ENCODE results near the gene CD207. TPM values are rescaled to one million over a fixed set of nuclear protein-coding genes. Genes with fewer than 3 reads are reported as not detected.
"Not testable (repeated sequence)": the region's sequence is repeated elsewhere in the genome, so short reads cannot be mapped to it uniquely, and the experiment has no call there.

Gene CD207
- polyA plus RNA-seq, 1 experiment: not detected

GRCh38 chr2:70801607-70802263, 33.9 kb downstream of the CD207 start:
- CTCF ChIA-PET: no interaction called here
- Histone ChIP-seq H3K27me3 (ENCODE audit: control insufficient read depth, insufficient read depth, low read length) (no peaks in the 10 kb centered on the region), H3K4me3 (ENCODE audit: low read depth, low read length) (no peak overlapping the region), H3K9me3 (ENCODE audit: control insufficient read depth, insufficient read depth, low read length) (peaks cover 3% of the 10 kb centered on the region; the same call in 1 of the 2 replicates), H3K27ac (ENCODE audit: low read depth, low read length) (no peak overlapping the region)
- TF ChIP-seq CTCF (IDR thresholded peaks at IDR 0.05; ENCODE audit: low read depth, low read length): no peak
- no peak for DNase-seq (ENCODE audit: low read depth, low spot score)
- POLR2A ChIA-PET: no interaction called here

GRCh38 chr2:70799706-70800105, 35.9 kb downstream of the CD207 start:
- ChIA-PET CTCF (no interaction called here), POLR2A (no interaction called here)
- no peak for DNase-seq (ENCODE audit: low read depth, low spot score)
- Histone ChIP-seq H3K9me3 (ENCODE audit: control insufficient read depth, insufficient read depth, low read length) (no peaks in the 10 kb centered on the region), H3K4me3 (ENCODE audit: low read depth, low read length) (no peak overlapping the region), H3K27ac (ENCODE audit: low read depth, low read length) (no peak overlapping the region), H3K27me3 (ENCODE audit: control insufficient read depth, insufficient read depth, low read length) (no peaks in the 10 kb centered on the region)
- no peak for TF ChIP-seq CTCF (IDR thresholded peaks at IDR 0.05; ENCODE audit: low read depth, low read length)

GRCh38 chr2:70797996-70798395, 37.6 kb downstream of the CD207 start:
- H3K4me3 ChIP-seq (ENCODE audit: low read depth, low read length); H3K27ac ChIP-seq (ENCODE audit: low read depth, low read length); H3K27me3 ChIP-seq (ENCODE audit: control insufficient read depth, insufficient read depth, low read length); DNase-seq (ENCODE audit: low read depth, low spot score); CTCF ChIA-PET; POLR2A ChIA-PET; H3K9me3 ChIP-seq (ENCODE audit: control insufficient read depth, insufficient read depth, low read length): not testable (repeated sequence)

- no peaks in the 10 kb centered on the region for H3K9me3 ChIP-seq (ENCODE audit: control insufficient read depth, insufficient read depth, low read length)
- H3K27me3 ChIP-seq (ENCODE audit: control insufficient read depth, insufficient read depth, low read length): no peaks in the 10 kb centered on the region
- H3K27ac ChIP-seq (ENCODE audit: low read depth, low read length): no peak overlapping the region
- H3K4me3 ChIP-seq (ENCODE audit: low read depth, low read length): no peak overlapping the region
- DNase-seq (ENCODE audit: low read depth, low spot score): no peak
- TF ChIP-seq CTCF (IDR thresholded peaks at IDR 0.05; ENCODE audit: low read depth, low read length): no peak
- CTCF ChIA-PET: no interaction called here
- POLR2A ChIA-PET: no interaction called here
Measured at GRCh38 chr2:70797506-70797905, 38.1 kb downstream of the CD207 start.

- peaks cover 7% of the 10 kb centered on the region for H3K27me3 ChIP-seq (ENCODE audit: control insufficient read depth, insufficient read depth, low read length)
- TF ChIP-seq CTCF (IDR thresholded peaks at IDR 0.05; ENCODE audit: low read depth, low read length): no peak
- no peaks in the 10 kb centered on the region for H3K9me3 ChIP-seq (ENCODE audit: control insufficient read depth, insufficient read depth, low read length)
- DNase-seq (ENCODE audit: low read depth, low spot score): no peak
- ChIA-PET CTCF (no interaction called here), POLR2A (no interaction called here)
- no peak overlapping the region for H3K27ac ChIP-seq (ENCODE audit: low read depth, low read length)
- H3K4me3 ChIP-seq (ENCODE audit: low read depth, low read length): no peak overlapping the region
Measured at GRCh38 chr2:70796262-70796661, 39.4 kb downstream of the CD207 start.
